ENCODE measurements around the gene ACOD1. TPM values are rescaled to one million over a fixed set of nuclear protein-coding genes. Genes with fewer than 3 reads are reported as not detected.

Gene ACOD1
- total RNA-seq, 1 experiment from 2014 or later, result not detected

DNA sequence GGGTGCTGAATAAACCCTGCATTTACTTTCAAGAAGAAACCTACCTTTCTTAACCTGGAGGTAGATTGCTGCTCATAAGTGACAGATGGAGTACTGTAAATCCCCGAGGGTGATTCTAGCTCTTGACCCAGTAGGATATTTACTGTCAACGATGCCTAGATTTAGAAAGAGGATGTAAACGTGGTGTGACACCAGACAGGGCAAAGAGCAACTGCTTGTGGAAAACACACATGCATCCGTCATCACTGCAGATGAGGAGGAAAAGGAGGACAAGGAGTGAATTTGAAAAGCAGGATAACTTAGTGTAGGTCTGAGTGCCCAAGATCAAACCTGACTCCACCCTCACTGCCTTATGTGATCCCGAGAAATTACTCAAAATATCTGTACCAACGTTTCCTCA, 33.8 kb downstream of the ACOD1 start:
- Histone ChIP-seq H3K14ac (ENCODE audit: insufficient read depth, low read length) (no peak overlapping the region), H3K9ac (ENCODE audit: extremely low read depth, insufficient read length, low read length) (no peak overlapping the region), H3K4me1 (ENCODE audit: insufficient read depth, low read length) (no peaks in the 10 kb centered on the region), H3K18ac (ENCODE audit: insufficient read length, low read depth, low read length) (no peak overlapping the region), H3T11ph (ENCODE audit: low read length) (no peak overlapping the region), H3K4me2 (ENCODE audit: insufficient read depth, insufficient read length, low read length) (no peak overlapping the region), H2BK120ac (ENCODE audit: low read depth, low read length, poor library complexity, severe bottlenecking) (no peak overlapping the region), H2AK5ac (ENCODE audit: insufficient read length, low read length) (no peak overlapping the region), H3K23ac (ENCODE audit: insufficient read length, low read depth, low read length) (no peak overlapping the region), H4K20me1 (ENCODE audit: control insufficient read depth, insufficient read depth, insufficient read length) (no peaks in the 10 kb centered on the region), H2BK20ac (ENCODE audit: low read depth, low read length, poor library complexity, severe bottlenecking) (no peak overlapping the region), H3K23me2 (ENCODE audit: insufficient read length, low read depth, low read length, poor library complexity, severe bottlenecking) (no peaks in the 10 kb centered on the region), H3K4ac (ENCODE audit: low read depth, low read length) (no peak overlapping the region), H3K27me3 (ENCODE audit: insufficient read depth, low read length) (no peaks in the 10 kb centered on the region), H2BK12ac (ENCODE audit: insufficient read length, low read depth, low read length) (no peak overlapping the region), H3K9me3 (ENCODE audit: control insufficient read depth, low read depth, low read length) (no peaks in the 10 kb centered on the region), H3K79me2 (ENCODE audit: insufficient read depth, low read length) (no peaks in the 10 kb centered on the region), H2BK5ac (ENCODE audit: insufficient read length, low read length) (no peak overlapping the region), H3K79me1 (ENCODE audit: insufficient read depth, low read depth, low read length, poor library complexity, severe bottlenecking) (no peaks in the 10 kb centered on the region), H3K56ac (ENCODE audit: insufficient read length, low read depth, low read length) (no peak overlapping the region), H2BK15ac (ENCODE audit: low read depth, low read length) (no peak overlapping the region), H4K5ac (ENCODE audit: insufficient read length, low read depth, low read length) (no peak overlapping the region), H3K27ac (ENCODE audit: insufficient read length, low read depth, low read length) (no peak overlapping the region), H2AFZ (ENCODE audit: low read length) (no peak overlapping the region), H4K8ac (replicated peaks; ENCODE audit: insufficient read length, low read depth, low read length) (no peak overlapping the region), H4K91ac (ENCODE audit: insufficient read length, low read depth, low read length) (no peak overlapping the region)
- no CpG with 5 or more reads among the region's 6 CpGs for WGBS (ENCODE audit: extremely low coverage, insufficient read length, low lambda C conversion rate)
- no peak for DNase-seq
- Mint-ChIP-seq H3K27ac (no peak overlapping the region), H3K4me1 (no peaks in the 10 kb centered on the region), H3K4me3 (no peak overlapping the region), H3K36me3 (ENCODE audit: insufficient read depth in 1 of 3, low read depth in 3 of 3) (no peaks in the 10 kb centered on the region), H3K27me3 (ENCODE audit: low read depth) (peaks cover 32% of the 10 kb centered on the region), H3K9me3 (no peaks in the 10 kb centered on the region)
- TF ChIP-seq, protein P1, sequence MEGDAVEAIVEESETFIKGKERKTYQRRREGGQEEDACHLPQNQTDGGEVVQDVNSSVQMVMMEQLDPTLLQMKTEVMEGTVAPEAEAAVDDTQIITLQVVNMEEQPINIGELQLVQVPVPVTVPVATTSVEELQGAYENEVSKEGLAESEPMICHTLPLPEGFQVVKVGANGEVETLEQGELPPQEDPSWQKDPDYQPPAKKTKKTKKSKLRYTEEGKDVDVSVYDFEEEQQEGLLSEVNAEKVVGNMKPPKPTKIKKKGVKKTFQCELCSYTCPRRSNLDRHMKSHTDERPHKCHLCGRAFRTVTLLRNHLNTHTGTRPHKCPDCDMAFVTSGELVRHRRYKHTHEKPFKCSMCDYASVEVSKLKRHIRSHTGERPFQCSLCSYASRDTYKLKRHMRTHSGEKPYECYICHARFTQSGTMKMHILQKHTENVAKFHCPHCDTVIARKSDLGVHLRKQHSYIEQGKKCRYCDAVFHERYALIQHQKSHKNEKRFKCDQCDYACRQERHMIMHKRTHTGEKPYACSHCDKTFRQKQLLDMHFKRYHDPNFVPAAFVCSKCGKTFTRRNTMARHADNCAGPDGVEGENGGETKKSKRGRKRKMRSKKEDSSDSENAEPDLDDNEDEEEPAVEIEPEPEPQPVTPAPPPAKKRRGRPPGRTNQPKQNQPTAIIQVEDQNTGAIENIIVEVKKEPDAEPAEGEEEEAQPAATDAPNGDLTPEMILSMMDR (conservative IDR thresholded peaks at IDR 0.05), result no peak

All from H9 (cell line).